Measurements from ENCODE around the gene ENGASE. TPM values are rescaled to one million over a fixed set of nuclear protein-coding genes. Genes with fewer than 3 reads are reported as not detected.
"Not testable (repeated sequence)": the region's sequence is repeated elsewhere in the genome, so short reads cannot be mapped to it uniquely, and the experiment has no call there.

The ENGASE gene
- total RNA-seq, 1 donor from 2014 or later = 11.5 TPM

DNA sequence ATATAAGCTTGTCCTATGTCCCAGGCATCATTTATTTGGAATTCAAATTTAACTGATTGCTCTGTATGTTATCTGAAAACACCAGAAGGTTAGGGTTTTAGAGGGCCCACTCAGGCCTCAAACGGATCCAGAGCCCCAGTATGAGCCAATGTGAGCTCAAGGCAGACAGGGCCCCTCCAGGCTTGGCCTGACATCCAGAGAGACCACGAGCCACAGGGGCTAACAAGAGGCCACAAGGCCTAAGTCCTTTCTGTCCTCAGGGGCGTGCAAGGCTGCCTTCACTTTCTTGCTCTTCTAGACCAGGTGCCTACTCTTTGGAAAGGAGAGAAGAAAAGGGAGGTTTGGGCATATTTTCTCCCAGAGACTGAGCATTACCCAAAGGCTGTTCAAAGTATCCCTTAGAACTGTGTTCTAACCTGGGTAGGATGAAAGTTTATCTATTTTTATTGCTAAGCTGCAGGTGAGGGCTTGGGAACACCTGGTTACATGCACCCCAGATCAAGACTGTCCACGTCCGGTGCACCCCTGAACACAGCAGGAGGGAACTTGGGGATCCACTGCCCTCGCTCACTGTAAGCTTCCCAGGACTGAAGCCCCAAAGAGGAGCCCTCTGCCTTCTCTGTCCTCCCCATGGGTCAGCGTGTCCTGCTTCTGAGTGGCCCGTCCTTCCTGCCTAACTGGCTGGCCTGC, 1.5 kb upstream of the ENGASE start:
- no peaks in the 10 kb centered on the region for H3K36me3 ChIP-seq (ENCODE audit: insufficient read depth, low read length)
- no peak overlapping the region for H3K4me3 ChIP-seq (ENCODE audit: insufficient read depth, low read depth, low read length)
- Mint-ChIP-seq H3K36me3 (ENCODE audit: low read depth, unreplicated experiment) (no peaks in the 10 kb centered on the region), H3K4me1 (ENCODE audit: low read depth, unreplicated experiment) (peaks cover 6% of the 10 kb centered on the region), H3K4me3 (ENCODE audit: unreplicated experiment) (no peak overlapping the region), H3K9me3 (ENCODE audit: unreplicated experiment) (no peaks in the 10 kb centered on the region), H3K27ac (ENCODE audit: unreplicated experiment) (no peak overlapping the region), H3K27me3 (ENCODE audit: low read depth, unreplicated experiment) (peaks cover 17% of the 10 kb centered on the region)
- no peak overlapping the region for H2AFZ ChIP-seq (ENCODE audit: low read depth, low read length)
- FAIRE-seq = no peak
- no peak overlapping the region for H3K4me2 ChIP-seq (ENCODE audit: low read length)
- no peak for DNase-seq (ENCODE audit: low read depth)
- H3K27me3 ChIP-seq (ENCODE audit: insufficient read depth, low read length) = peaks cover 4% of the 10 kb centered on the region
- H4K20me1 ChIP-seq (ENCODE audit: insufficient read depth, low read length) = peaks cover 2% of the 10 kb centered on the region
- H3K27ac ChIP-seq (ENCODE audit: low read depth, low read length) = no peak overlapping the region
- H3K79me2 ChIP-seq (ENCODE audit: insufficient read depth, low read length) = no peaks in the 10 kb centered on the region
- no peak overlapping the region for H3K9ac ChIP-seq (ENCODE audit: low read length)
- no peak for TF ChIP-seq EZH2 (IDR thresholded peaks at IDR 0.05; ENCODE audit: insufficient read depth, low read length)
- H3K4me1 ChIP-seq (ENCODE audit: insufficient read depth, low read length) = peaks cover 10% of the 10 kb centered on the region
- H3K9me3 ChIP-seq (ENCODE audit: insufficient read depth, low read depth, low read length) = no peaks in the 10 kb centered on the region

DNA sequence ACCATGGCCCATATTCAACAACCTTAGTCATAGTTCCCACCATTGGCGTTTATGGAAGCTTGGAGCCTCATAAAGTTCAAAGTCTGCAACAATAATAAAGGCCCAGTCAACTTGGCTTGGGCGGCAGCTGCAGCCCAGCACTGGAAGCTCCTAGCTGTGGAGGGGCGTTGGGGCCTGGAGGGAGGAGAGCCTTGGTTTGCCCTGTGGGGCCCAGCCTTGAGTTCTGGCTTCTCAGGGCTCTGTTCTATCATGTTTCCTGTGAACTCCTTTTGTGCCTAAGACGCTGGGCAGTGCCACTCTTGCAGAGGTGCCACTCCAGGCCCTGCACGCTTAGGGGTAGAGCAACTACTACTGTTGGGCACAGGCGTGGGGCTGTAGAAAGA, 927 bp upstream of the ENGASE start:
- no peak for FAIRE-seq
- no peak overlapping the region for H3K4me3 Mint-ChIP-seq (ENCODE audit: unreplicated experiment)

DNA sequence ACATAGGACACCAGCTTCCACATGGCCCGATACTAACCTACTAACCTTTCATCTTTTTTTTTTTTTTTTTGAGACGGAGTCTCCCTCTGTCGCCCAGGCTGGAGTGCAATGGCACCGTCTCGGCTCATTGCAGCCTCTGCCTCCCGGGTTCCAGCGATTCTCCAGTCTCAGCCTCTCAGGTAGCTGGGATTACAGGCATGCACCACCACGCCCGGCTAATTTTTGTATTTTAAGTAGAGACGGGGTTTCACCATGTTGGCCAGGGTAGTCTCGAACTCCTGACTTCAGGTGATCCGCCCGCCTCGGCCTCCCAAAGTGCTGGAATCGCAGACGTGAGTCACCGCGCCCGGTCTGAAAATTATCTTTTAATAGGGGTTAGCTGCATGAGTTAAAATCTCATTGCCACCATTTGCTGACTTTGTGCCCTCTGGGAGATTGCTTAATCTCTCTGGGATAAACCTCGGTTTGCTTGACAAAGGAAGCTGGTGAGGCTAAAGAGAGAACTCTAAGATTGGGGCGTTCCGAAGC, 439 bp upstream of the ENGASE start:
- H3K27ac Mint-ChIP-seq (ENCODE audit: unreplicated experiment); H4K20me1 ChIP-seq (ENCODE audit: insufficient read depth, low read length); H3K4me1 ChIP-seq (ENCODE audit: insufficient read depth, low read length); H3K36me3 Mint-ChIP-seq (ENCODE audit: low read depth, unreplicated experiment); H3K4me1 Mint-ChIP-seq (ENCODE audit: low read depth, unreplicated experiment); H3K27ac ChIP-seq (ENCODE audit: low read depth, low read length); H3K36me3 ChIP-seq (ENCODE audit: insufficient read depth, low read length); FAIRE-seq; H3K9me3 Mint-ChIP-seq (ENCODE audit: unreplicated experiment); H3K27me3 ChIP-seq (ENCODE audit: insufficient read depth, low read length); DNase-seq (ENCODE audit: low read depth); H3K79me2 ChIP-seq (ENCODE audit: insufficient read depth, low read length); H3K9ac ChIP-seq (ENCODE audit: low read length); H3K9me3 ChIP-seq (ENCODE audit: insufficient read depth, low read depth, low read length): not testable (repeated sequence)
- H2AFZ ChIP-seq (ENCODE audit: low read depth, low read length) = peak overlapping the region; percentile 85
- peak overlapping the region; percentile 51 for H3K4me3 ChIP-seq (ENCODE audit: insufficient read depth, low read depth, low read length)
- peak overlapping the region; percentile 97 for H3K4me2 ChIP-seq (ENCODE audit: low read length)
- H3K4me3 Mint-ChIP-seq (ENCODE audit: unreplicated experiment) = peak overlapping the region; percentile 82
- peaks cover 17% of the 10 kb centered on the region for H3K27me3 Mint-ChIP-seq (ENCODE audit: low read depth, unreplicated experiment)

More for the DNA sequence above, 927 bp upstream of the ENGASE start:
- Histone ChIP-seq H3K36me3 (ENCODE audit: insufficient read depth, low read length) (no peaks in the 10 kb centered on the region), H2AFZ (ENCODE audit: low read depth, low read length) (no peak overlapping the region), H3K27me3 (ENCODE audit: insufficient read depth, low read length) (peaks cover 4% of the 10 kb centered on the region), H3K4me2 (ENCODE audit: low read length) (no peak overlapping the region), H3K27ac (ENCODE audit: low read depth, low read length) (no peak overlapping the region), H3K4me3 (ENCODE audit: insufficient read depth, low read depth, low read length) (no peak overlapping the region), H3K4me1 (ENCODE audit: insufficient read depth, low read length) (peaks cover 10% of the 10 kb centered on the region), H3K9ac (ENCODE audit: low read length) (no peak overlapping the region), H4K20me1 (ENCODE audit: insufficient read depth, low read length) (peaks cover 2% of the 10 kb centered on the region), H3K79me2 (ENCODE audit: insufficient read depth, low read length) (no peaks in the 10 kb centered on the region), H3K9me3 (ENCODE audit: insufficient read depth, low read depth, low read length) (no peaks in the 10 kb centered on the region)
- Mint-ChIP-seq H3K27ac (ENCODE audit: unreplicated experiment) (no peak overlapping the region), H3K9me3 (ENCODE audit: unreplicated experiment) (no peaks in the 10 kb centered on the region), H3K27me3 (ENCODE audit: low read depth, unreplicated experiment) (peaks cover 17% of the 10 kb centered on the region), H3K36me3 (ENCODE audit: low read depth, unreplicated experiment) (no peaks in the 10 kb centered on the region), H3K4me1 (ENCODE audit: low read depth, unreplicated experiment) (peaks cover 6% of the 10 kb centered on the region)
- DNase-seq (ENCODE audit: low read depth) = no peak
- TF ChIP-seq, protein P1, sequence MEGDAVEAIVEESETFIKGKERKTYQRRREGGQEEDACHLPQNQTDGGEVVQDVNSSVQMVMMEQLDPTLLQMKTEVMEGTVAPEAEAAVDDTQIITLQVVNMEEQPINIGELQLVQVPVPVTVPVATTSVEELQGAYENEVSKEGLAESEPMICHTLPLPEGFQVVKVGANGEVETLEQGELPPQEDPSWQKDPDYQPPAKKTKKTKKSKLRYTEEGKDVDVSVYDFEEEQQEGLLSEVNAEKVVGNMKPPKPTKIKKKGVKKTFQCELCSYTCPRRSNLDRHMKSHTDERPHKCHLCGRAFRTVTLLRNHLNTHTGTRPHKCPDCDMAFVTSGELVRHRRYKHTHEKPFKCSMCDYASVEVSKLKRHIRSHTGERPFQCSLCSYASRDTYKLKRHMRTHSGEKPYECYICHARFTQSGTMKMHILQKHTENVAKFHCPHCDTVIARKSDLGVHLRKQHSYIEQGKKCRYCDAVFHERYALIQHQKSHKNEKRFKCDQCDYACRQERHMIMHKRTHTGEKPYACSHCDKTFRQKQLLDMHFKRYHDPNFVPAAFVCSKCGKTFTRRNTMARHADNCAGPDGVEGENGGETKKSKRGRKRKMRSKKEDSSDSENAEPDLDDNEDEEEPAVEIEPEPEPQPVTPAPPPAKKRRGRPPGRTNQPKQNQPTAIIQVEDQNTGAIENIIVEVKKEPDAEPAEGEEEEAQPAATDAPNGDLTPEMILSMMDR (IDR thresholded peaks at IDR 0.05; ENCODE audit: insufficient read depth, low read depth, low read length) = no peak
- no peak for TF ChIP-seq EZH2 (IDR thresholded peaks at IDR 0.05; ENCODE audit: insufficient read depth, low read length)
